A673 (cell line): ENCODE measurements around the gene FLCN. TPM values are rescaled to one million over a fixed set of nuclear protein-coding genes. Genes with fewer than 3 reads are reported as not detected.

Experiments used
- BruUV-seq: library from RNA; stranded (reverse); fragments of 400-500 nt; replicated peaks from 2 replicates; lab custom pipeline; 2021; lab: Mats Ljungman, UMichigan
- CTCF ChIA-PET: fragments of 300-600 bp; sonication (Branson Sonifier 250); formaldehyde crosslinking; loops from one replicate; lab custom pipeline; 2022; ENCODE audit warnings: antibody characterized with exemption; lab: Charles Lee
- POLR2A ChIA-PET: fragments of 300-600 bp; sonication (Branson Sonifier 250); formaldehyde crosslinking; loops from one replicate; lab custom pipeline; 2022; ENCODE audit warnings: antibody characterized with exemption; ENCODE audit not compliant: low non-redundant PET; lab: Charles Lee
- DNase-seq: peaks from one replicate; pipeline ENCODE4 v3.0.0-alpha.2; 2015; ENCODE audit warnings: low spot score
- H3K27ac ChIP-seq: fragments of 200-600 bp; sonication (generic); 2 replicates; pipeline ENCODE4 v1.5.1; 2016; ENCODE audit warnings: mixed run types, low read depth, mild to moderate bottlenecking, mixed read lengths, antibody characterized with exemption, low read length; ENCODE audit not compliant: poor library complexity, severe bottlenecking
- H3K27me3 ChIP-seq: fragments of 200-600 bp; sonication (generic); replicated peaks from 2 replicates; pipeline ENCODE4 v1.6.1; 2017; ENCODE audit warnings: mixed run types, low read depth, mild to moderate bottlenecking, mixed read lengths, antibody characterized with exemption, low read length; ENCODE audit not compliant: insufficient read depth, poor library complexity
- H3K36me3 ChIP-seq: fragments of 200-600 bp; sonication (generic); 2 replicates; pipeline ENCODE4 v1.6.1; 2016; ENCODE audit warnings: mixed run types, mild to moderate bottlenecking, mixed read lengths, antibody characterized with exemption, low read length; ENCODE audit not compliant: insufficient read depth, poor library complexity, severe bottlenecking
- H3K4me1 ChIP-seq: fragments of 200-600 bp; sonication (generic); 2 replicates; pipeline ENCODE4 v1.6.1; 2017; ENCODE audit warnings: mixed run types, mild to moderate bottlenecking, mixed read lengths, antibody characterized with exemption, low read length; ENCODE audit not compliant: insufficient read depth, poor library complexity, severe bottlenecking
- H3K4me3 ChIP-seq: fragments of 200-600 bp; sonication (generic); 2 replicates; pipeline ENCODE4 v1.5.1; 2016; ENCODE audit warnings: low read depth, mixed run types, mild to moderate bottlenecking, mixed read lengths, low read length; ENCODE audit not compliant: poor library complexity, severe bottlenecking
- H3K9me3 ChIP-seq: fragments of 200-600 bp; sonication (generic); 2 replicates; pipeline ENCODE4 v1.6.1; 2016; ENCODE audit warnings: mixed run types, low read depth, mild to moderate bottlenecking, mixed read lengths, antibody characterized with exemption, low read length; ENCODE audit not compliant: poor library complexity, severe bottlenecking
- CTCF ChIP-seq: fragments of 300-800, 200-600 bp; sonication (generic); conservative IDR thresholded peaks from 2 replicates; pipeline ENCODE4 v1.5.1; 2017; ENCODE audit warnings: low read depth, mild to moderate bottlenecking, antibody characterized with exemption, low read length, moderate library complexity, mixed read lengths
- EZH2 ChIP-seq: fragments of 200-600 bp; sonication (generic); IDR thresholded peaks from 2 replicates; pipeline ENCODE4 v1.6.1; 2017; ENCODE audit warnings: borderline replicate concordance, low read depth, mild to moderate bottlenecking, mixed read lengths, antibody characterized with exemption, low read length; ENCODE audit not compliant: poor library complexity, severe bottlenecking
- intact Hi-C: fragments of 100-400 bp; cut with micrococcal nuclease; formaldehyde crosslinking; loops from one replicate; pipeline ENCODE4 v1.10.0; 2022; ENCODE audit not compliant: unreplicated experiment
- total RNA-seq: library from RNA; stranded (reverse); gene quantifications from 2 replicates; pipeline ENCODE4 v1.2.3, GENCODE V29; 2021

The FLCN gene
- total RNA-seq, 1 experiment from 2014 or later: 60.2 TPM

- TF ChIP-seq CTCF (no peak), EZH2 (no peak)
- ChIA-PET CTCF (no interaction called here), POLR2A (no interaction called here)
- Histone ChIP-seq H3K4me1 (no peaks in the 10 kb centered on the region), H3K36me3 (peaks cover 4% of the 10 kb centered on the region), H3K27ac (no peak overlapping the region), H3K27me3 (no peaks in the 10 kb centered on the region), H3K9me3 (no peaks in the 10 kb centered on the region), H3K4me3 (no peak overlapping the region)
- intact Hi-C loops: no loop called here
- DNase-seq: no peak
- no TSS peak for BruUV-seq
Measured at GRCh38 chr17:17191961-17192381, 45.0 kb downstream of the FLCN start.

GRCh38 chr17:17191346-17191792 lies 45.6 kb downstream of the FLCN start:
- H3K4me1 ChIP-seq: no peaks in the 10 kb centered on the region
- H3K27me3 ChIP-seq: no peaks in the 10 kb centered on the region
- no peak for TF ChIP-seq EZH2
- TF ChIP-seq CTCF: no peak
- POLR2A ChIA-PET: no interaction called here
- DNase-seq: no peak
- intact Hi-C loops: no loop called here
- CTCF ChIA-PET: no interaction called here
- no TSS peak for BruUV-seq
- H3K36me3 ChIP-seq: peaks cover 4% of the 10 kb centered on the region
- no peak overlapping the region for H3K27ac ChIP-seq
- H3K9me3 ChIP-seq: no peaks in the 10 kb centered on the region
- H3K4me3 ChIP-seq: no peak overlapping the region

- ChIA-PET CTCF (interaction anchor here (1.1 kb wide), 1 partner anchor 125 kb away, joined by 3 read pairs; no protein-coding TSS in a partner anchor), POLR2A (no interaction called here)
- Histone ChIP-seq H3K27me3 (no peaks in the 10 kb centered on the region), H3K27ac (no peak overlapping the region), H3K4me3 (no peak overlapping the region), H3K9me3 (no peaks in the 10 kb centered on the region), H3K4me1 (no peaks in the 10 kb centered on the region), H3K36me3 (peaks cover 4% of the 10 kb centered on the region)
- no peak for DNase-seq
- no TSS peak for BruUV-seq
- intact Hi-C loops: no loop called here
- TF ChIP-seq EZH2 (no peak), CTCF (no peak)
Measured at GRCh38 chr17:17190188-17190587, 46.8 kb downstream of the FLCN start.
